ENCODE data around the gene DDX18. TPM values are rescaled to one million over a fixed set of nuclear protein-coding genes. Genes with fewer than 3 reads are reported as not detected.

DDX18 gene
- total and polyA plus RNA-seq, 4 donors = 16.3 to 34.4 (median 23.3) TPM

- DNase-seq (ENCODE audit: low spot score) = no peak
- Histone ChIP-seq H3K9me3 (ENCODE audit: control insufficient read depth in 4 of 4, low read length in 3 of 4) (no peaks in the 10 kb centered on the region), H3K4me1 (ENCODE audit: control insufficient read depth in 4 of 4, insufficient read depth in 4 of 4, low read length in 3 of 4) (no peaks in the 10 kb centered on the region), H3K9ac (ENCODE audit: low read depth in 1 of 2, low read length in 2 of 2) (no peak overlapping the region), H3K27ac (ENCODE audit: low read depth in 1 of 2, low read length in 2 of 2) (no peak overlapping the region), H3K27me3 (ENCODE audit: control insufficient read depth in 4 of 4, insufficient read depth in 4 of 4, low read length in 3 of 4) (peaks cover 0 to 4% (median 0%) of the 10 kb centered on the region in 4 donors), H3K36me3 (ENCODE audit: control insufficient read depth in 4 of 4, insufficient read depth in 3 of 4, low read depth in 1 of 4, low read length in 3 of 4) (no peaks in the 10 kb centered on the region), H3K4me3 (ENCODE audit: low read depth in 1 of 3, low read length in 3 of 3) (no peak overlapping the region)
- WGBS = 87% methylated on average over 2 of the region's 2 CpGs
- TF ChIP-seq, protein P1, sequence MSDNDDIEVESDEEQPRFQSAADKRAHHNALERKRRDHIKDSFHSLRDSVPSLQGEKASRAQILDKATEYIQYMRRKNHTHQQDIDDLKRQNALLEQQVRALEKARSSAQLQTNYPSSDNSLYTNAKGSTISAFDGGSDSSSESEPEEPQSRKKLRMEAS (IDR thresholded peaks at IDR 0.05) = no peak
- TF ChIP-seq ATF3 (IDR thresholded peaks at IDR 0.05) (no peak), NR2F2 (IDR thresholded peaks at IDR 0.05) (no peak), EGR1 (IDR thresholded peaks at IDR 0.05; ENCODE audit: low read depth in 2 of 2) (no peak), YY1 (IDR thresholded peaks at IDR 0.05) (no peak)
- TF ChIP-seq, protein P2, sequence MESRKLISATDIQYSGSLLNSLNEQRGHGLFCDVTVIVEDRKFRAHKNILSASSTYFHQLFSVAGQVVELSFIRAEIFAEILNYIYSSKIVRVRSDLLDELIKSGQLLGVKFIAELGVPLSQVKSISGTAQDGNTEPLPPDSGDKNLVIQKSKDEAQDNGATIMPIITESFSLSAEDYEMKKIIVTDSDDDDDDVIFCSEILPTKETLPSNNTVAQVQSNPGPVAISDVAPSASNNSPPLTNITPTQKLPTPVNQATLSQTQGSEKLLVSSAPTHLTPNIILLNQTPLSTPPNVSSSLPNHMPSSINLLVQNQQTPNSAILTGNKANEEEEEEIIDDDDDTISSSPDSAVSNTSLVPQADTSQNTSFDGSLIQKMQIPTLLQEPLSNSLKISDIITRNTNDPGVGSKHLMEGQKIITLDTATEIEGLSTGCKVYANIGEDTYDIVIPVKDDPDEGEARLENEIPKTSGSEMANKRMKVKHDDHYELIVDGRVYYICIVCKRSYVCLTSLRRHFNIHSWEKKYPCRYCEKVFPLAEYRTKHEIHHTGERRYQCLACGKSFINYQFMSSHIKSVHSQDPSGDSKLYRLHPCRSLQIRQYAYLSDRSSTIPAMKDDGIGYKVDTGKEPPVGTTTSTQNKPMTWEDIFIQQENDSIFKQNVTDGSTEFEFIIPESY (IDR thresholded peaks at IDR 0.05) = no peak
These were observed 64.5 kb downstream of the DDX18 start for GRCh38 chr2:117879003-117879402.

Other genes with a start within 250 kb of the DDX18 start
- gene CCDC93, start 199.4 kb downstream of the DDX18 start, total RNA-seq = 10 to 100 TPM; 10.7 to 14.2 TPM
- gene CCDC93, start 199.4 kb downstream of the DDX18 start, polyA plus RNA-seq = 1 to 10 TPM; 4.0 to 6.3 TPM